Fibroblast of skin of abdomen (primary cell): Measurements from ENCODE around the gene CDK7. TPM values are rescaled to one million over a fixed set of nuclear protein-coding genes. Genes with fewer than 3 reads are reported as not detected.
A peak's percentile ranks its signal among the peaks of the same experiment; 100 is the strongest.
"Not testable (repeated sequence)": the region's sequence is repeated elsewhere in the genome, so short reads cannot be mapped to it uniquely, and the experiment has no call there.

Experiments
- DNase-seq: peaks from one replicate; pipeline ENCODE4 v3.0.0-alpha.2; 2013
- polyA plus RNA-seq, 2 experiments: library from polyadenylated mRNA; unstranded; fragments of 120-200 nt; gene quantifications; one replicate each; pipeline ENCODE4 v1.2.1, GENCODE V29; 2013; ENCODE audit not compliant: insufficient read length in 2 of 2

CDK7 gene
- 80.7 TPM for polyA plus RNA-seq (2013, experiment 1 of 2; ENCODE audit: insufficient read length)
- 80.8 TPM for polyA plus RNA-seq (2013, experiment 2 of 2; ENCODE audit: insufficient read length)

- peak; percentile 89 for DNase-seq
Observed at GRCh38 chr5:69234457-69235268, at the start of gene CDK7. Gene CDK7 (plus strand): TSS chr5:69234886. CDS start chr5:69234976, 90 bp downstream.

- no peak for DNase-seq
Observed at GRCh38 chr5:69187342-69187741, 47.3 kb upstream of the CDK7 start.

GRCh38 chr5:69188811-69189161 lies 45.9 kb upstream of the CDK7 start:
- DNase-seq = no peak

GRCh38 chr5:69189162-69190086 lies 45.3 kb upstream of the CDK7 start, which contains the start of gene CENPH:
Gene CENPH (plus strand): TSS chr5:69189583. CDS start chr5:69189635, 52 bp downstream.
- peak; percentile 91 for DNase-seq

GRCh38 chr5:69202497-69202896 lies 32.2 kb upstream of the CDK7 start:
- DNase-seq = no peak

GRCh38 chr5:69206528-69207190 lies 28.0 kb upstream of the CDK7 start:
- DNase-seq = peak; percentile 71

GRCh38 chr5:69209602-69210001 lies 25.1 kb upstream of the CDK7 start:
- peak; percentile 50 for DNase-seq

GRCh38 chr5:69211200-69211599 lies 23.5 kb upstream of the CDK7 start:
- DNase-seq = no peak

GRCh38 chr5:69212022-69212421 lies 22.7 kb upstream of the CDK7 start:
- no peak for DNase-seq

- peak; percentile 76 for DNase-seq
Observed at GRCh38 chr5:69213513-69214215, 21.0 kb upstream of the CDK7 start.

- no peak for DNase-seq
Observed at GRCh38 chr5:69217151-69217511, 17.6 kb upstream of the CDK7 start.

- peak; percentile 91 for DNase-seq
Observed at GRCh38 chr5:69217548-69218526, 16.8 kb upstream of the CDK7 start.

- no peak for DNase-seq
Observed at GRCh38 chr5:69219939-69220338, 14.7 kb upstream of the CDK7 start.

GRCh38 chr5:69220371-69220770 lies 14.3 kb upstream of the CDK7 start:
- DNase-seq = not testable (repeated sequence)

GRCh38 chr5:69220833-69221232 lies 13.9 kb upstream of the CDK7 start:
- DNase-seq = not testable (repeated sequence)

- DNase-seq = no peak
Observed at GRCh38 chr5:69224520-69224919, 10.2 kb upstream of the CDK7 start.

- DNase-seq = no peak
Observed at GRCh38 chr5:69225860-69226259, 8.8 kb upstream of the CDK7 start.

GRCh38 chr5:69230181-69230580 lies 4.5 kb upstream of the CDK7 start:
- no peak for DNase-seq

- DNase-seq = no peak
Observed at GRCh38 chr5:69231281-69231680, 3.4 kb upstream of the CDK7 start.

- peak; percentile 56 for DNase-seq
Observed at GRCh38 chr5:69231851-69232250, 2.8 kb upstream of the CDK7 start.

GRCh38 chr5:69236733-69237132 lies 2.0 kb downstream of the CDK7 start:
- not testable (repeated sequence) for DNase-seq
